Upper lobe of left lung (tissue), 4 donors: ENCODE measurements around the gene CCM2.

Experiments
- EP300 ChIP-seq, 4 donors: sonication (generic); formaldehyde crosslinking; IDR thresholded peaks; one replicate each; pipeline ENCODE4 v1.5.1; 2017; ENCODE audit warnings: antibody characterized with exemption in 4 of 4, control low read depth in 2 of 4
- TF ChIP-seq, protein P1 (sequence below), 6 experiments: fragments of 450-650 bp in 4 of 6; fragments of 200-600 bp in 2 of 6; sonication (generic) in 2 of 6; IDR thresholded peaks; one replicate each; pipeline ENCODE4 v1.5.1; 2016 to 2019; ENCODE audit warnings: antibody characterized with exemption in 6 of 6

DNA sequence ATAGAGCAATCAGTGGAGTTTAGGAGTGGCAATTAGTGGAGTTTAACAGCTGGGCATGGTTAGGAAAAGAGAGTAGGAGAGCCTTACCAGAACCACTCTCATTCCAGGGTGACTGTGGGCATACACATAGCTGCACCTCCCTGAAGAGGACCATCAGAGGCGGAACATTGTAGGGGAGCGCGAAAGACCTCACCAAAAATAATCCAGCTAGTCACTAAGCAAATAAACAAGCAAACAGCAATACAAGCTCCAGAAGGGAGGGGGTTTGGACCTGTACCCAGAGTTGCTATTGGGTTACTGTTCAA is 92.9 kb downstream of the CCM2 start:
- TF ChIP-seq, protein P1, sequence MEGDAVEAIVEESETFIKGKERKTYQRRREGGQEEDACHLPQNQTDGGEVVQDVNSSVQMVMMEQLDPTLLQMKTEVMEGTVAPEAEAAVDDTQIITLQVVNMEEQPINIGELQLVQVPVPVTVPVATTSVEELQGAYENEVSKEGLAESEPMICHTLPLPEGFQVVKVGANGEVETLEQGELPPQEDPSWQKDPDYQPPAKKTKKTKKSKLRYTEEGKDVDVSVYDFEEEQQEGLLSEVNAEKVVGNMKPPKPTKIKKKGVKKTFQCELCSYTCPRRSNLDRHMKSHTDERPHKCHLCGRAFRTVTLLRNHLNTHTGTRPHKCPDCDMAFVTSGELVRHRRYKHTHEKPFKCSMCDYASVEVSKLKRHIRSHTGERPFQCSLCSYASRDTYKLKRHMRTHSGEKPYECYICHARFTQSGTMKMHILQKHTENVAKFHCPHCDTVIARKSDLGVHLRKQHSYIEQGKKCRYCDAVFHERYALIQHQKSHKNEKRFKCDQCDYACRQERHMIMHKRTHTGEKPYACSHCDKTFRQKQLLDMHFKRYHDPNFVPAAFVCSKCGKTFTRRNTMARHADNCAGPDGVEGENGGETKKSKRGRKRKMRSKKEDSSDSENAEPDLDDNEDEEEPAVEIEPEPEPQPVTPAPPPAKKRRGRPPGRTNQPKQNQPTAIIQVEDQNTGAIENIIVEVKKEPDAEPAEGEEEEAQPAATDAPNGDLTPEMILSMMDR (IDR thresholded peaks at IDR 0.05) = no peak
- no peak for TF ChIP-seq EP300 (IDR thresholded peaks at IDR 0.05)
